Endothelial cell of umbilical vein (primary cell): ENCODE data around the gene STIMATE. TPM values are rescaled to one million over a fixed set of nuclear protein-coding genes. Genes with fewer than 3 reads are reported as not detected.

Experiments
- BruUV-seq: library from RNA; stranded (reverse); fragments of 400-500 nt; replicated peaks from 2 replicates; lab custom pipeline; 2021; lab: Mats Ljungman, UMichigan
- CTCF ChIA-PET: fragments of 300-600, 350-600 bp; sonication (Branson Sonifier 250); formaldehyde crosslinking; loops from one replicate; lab custom pipeline; 2021; ENCODE audit warnings: antibody characterized with exemption, inconsistent platforms; lab: Charles Lee
- POLR2A ChIA-PET: fragments of 300-600, 350-600 bp; sonication (Branson Sonifier 250); formaldehyde crosslinking; loops from one replicate; lab custom pipeline; 2021; ENCODE audit warnings: antibody characterized with exemption, inconsistent platforms; lab: Charles Lee
- DNase-seq: peaks from one replicate; pipeline ENCODE4 v3.0.0-alpha.2; 2011; ENCODE audit warnings: low read depth, low spot score
- FAIRE-seq: peaks from 2 replicates; lab custom pipeline; 2011; peaks lifted over from hg19 to GRCh38; lab: Jason Lieb, UNC
- H2AFZ ChIP-seq: 2 replicates; pipeline ENCODE4 v1.6.0; 2012; ENCODE audit warnings: low read depth, low read length, control low read depth, inconsistent platforms
- H3K27ac ChIP-seq: 2 replicates; pipeline ENCODE4 v1.5.1; 2011; ENCODE audit warnings: low read depth, mild to moderate bottlenecking, control low read depth, low read length, moderate library complexity; ENCODE audit not compliant: insufficient read depth
- H3K27me3 ChIP-seq, 2 experiments: 2 replicates each; pipeline versions ENCODE4 v1.6.0 to v1.6.1; 2011; ENCODE audit warnings: low read length in 2 of 2, mixed read lengths in 1 of 2; ENCODE audit not compliant: control insufficient read depth in 2 of 2, insufficient read depth in 2 of 2
- H3K36me3 ChIP-seq, 2 experiments: 2 replicates in 1 of 2; 3 replicates in 1 of 2; pipeline ENCODE4 v1.5.1; 2011; ENCODE audit warnings: low read length in 2 of 2, mild to moderate bottlenecking in 1 of 2, moderate library complexity in 1 of 2; ENCODE audit not compliant: control insufficient read depth in 2 of 2, insufficient read depth in 2 of 2; ENCODE audit errors: extremely low read depth in 1 of 2
- H3K4me1 ChIP-seq: 3 replicates; pipeline ENCODE4 v1.5.1; 2011; ENCODE audit warnings: mild to moderate bottlenecking, low read length; ENCODE audit not compliant: control insufficient read depth, insufficient read depth; ENCODE audit errors: extremely low read depth
- H3K4me2 ChIP-seq: 2 replicates; pipeline ENCODE4 v1.6.1; 2011; ENCODE audit warnings: low read length, control low read depth, mixed read lengths; ENCODE audit not compliant: insufficient read depth
- H3K4me3 ChIP-seq, 3 experiments: fragments of 200-600 bp in 1 of 3; sonication (generic), shearing (Covaris generic) in 1 of 3; replicated peaks in 1 of 3; 2 replicates each; pipeline ENCODE4 v1.5.1; 2011 to 2016; ENCODE audit warnings: control low read depth in 3 of 3, low read length in 3 of 3, mild to moderate bottlenecking in 2 of 3, inconsistent platforms in 1 of 3, low read depth in 1 of 3, moderate library complexity in 1 of 3; ENCODE audit not compliant: insufficient read depth in 1 of 3
- H3K79me2 ChIP-seq: 2 replicates; pipeline ENCODE4 v1.6.0; 2012; ENCODE audit warnings: low read length, inconsistent platforms; ENCODE audit not compliant: control insufficient read depth, insufficient read depth
- H3K9ac ChIP-seq: replicated peaks from 2 replicates; pipeline ENCODE3; 2011; ENCODE audit warnings: low read length, control low read depth; ENCODE audit not compliant: insufficient read depth; ENCODE audit errors: extremely low read depth
- H3K9me1 ChIP-seq: replicated peaks from 3 replicates; pipeline ENCODE4 v1.6.0; 2011; ENCODE audit warnings: mild to moderate bottlenecking, low read length; ENCODE audit not compliant: control insufficient read depth, insufficient read depth; ENCODE audit errors: extremely low read depth
- H3K9me3 ChIP-seq: replicated peaks from 2 replicates; pipeline ENCODE4 v1.5.1; 2012; ENCODE audit warnings: low read length, inconsistent platforms; ENCODE audit not compliant: control insufficient read depth, insufficient read depth
- H4K20me1 ChIP-seq: replicated peaks from 2 replicates; pipeline ENCODE3; 2011; ENCODE audit warnings: mild to moderate bottlenecking, low read length; ENCODE audit not compliant: control insufficient read depth, insufficient read depth; ENCODE audit errors: extremely low read depth
- EZH2 ChIP-seq: IDR thresholded peaks from 2 replicates; pipeline ENCODE4 v1.6.1; 2012; ENCODE audit warnings: borderline replicate concordance, low read depth, mild to moderate bottlenecking, moderate library complexity, low read length, inconsistent platforms; ENCODE audit not compliant: severe bottlenecking
- FOS ChIP-seq: IDR thresholded peaks from 2 replicates; pipeline ENCODE4 v1.6.1; 2011; ENCODE audit warnings: mild to moderate bottlenecking, low read length, moderate library complexity, borderline replicate concordance; ENCODE audit not compliant: insufficient read depth
- GATA2 ChIP-seq: IDR thresholded peaks from 2 replicates; pipeline ENCODE4 v1.7.0; 2011; ENCODE audit warnings: low read depth, mild to moderate bottlenecking, moderate library complexity, mixed read lengths, low read length; ENCODE audit not compliant: insufficient read length, insufficient read depth
- JUN ChIP-seq: IDR thresholded peaks from 2 replicates; pipeline ENCODE4 v1.6.1; 2011; ENCODE audit warnings: borderline replicate concordance, low read depth; ENCODE audit not compliant: insufficient read length, insufficient read depth
- MYC ChIP-seq: IDR thresholded peaks from one replicate; pipeline ENCODE4 v1.6.1; 2011; ENCODE audit warnings: mild to moderate bottlenecking, low read depth, low read length
- POLR2A ChIP-seq: IDR thresholded peaks from 2 replicates; pipeline ENCODE4 v1.6.1; 2012; ENCODE audit warnings: low read depth, mild to moderate bottlenecking, control low read depth, low read length
- POLR2AphosphoS5 ChIP-seq: IDR thresholded peaks from 2 replicates; pipeline ENCODE4 v1.6.1; 2012; ENCODE audit warnings: low read depth, mild to moderate bottlenecking, control low read depth, low read length, moderate library complexity; ENCODE audit not compliant: insufficient read depth
- dilution Hi-C: fragments of 300-500 bp; cut with MboI; formaldehyde crosslinking; loops from one replicate; pipeline ENCODE4 v1.15.0; 2019; ENCODE audit warnings: low sequenced_read_pairs; ENCODE audit not compliant: extremely low pct_ligation_motif_present
- intact Hi-C: fragments of 100-400 bp; cut with micrococcal nuclease; formaldehyde crosslinking; loops from one replicate; pipeline ENCODE4 v1.10.0; 2022
- polyA plus RNA-seq, 4 experiments: library from polyadenylated mRNA; depleted of rRNA in 3 of 4; stranded (reverse) in 3 of 4; unstranded in 1 of 4; fragments of >200 nt; gene quantifications; 2 replicates each; pipeline versions ENCODE4 v1.2.1 to v1.2.3, GENCODE V29; 2011 to 2012; ENCODE audit warnings: missing spikeins in 1 of 4
- total RNA-seq: library from RNA; stranded (reverse); gene quantifications from 2 replicates; pipeline ENCODE4 v1.2.3, GENCODE V29; 2021
- TF ChIP-seq, protein P1 (sequence below), 2 donors: IDR thresholded peaks; 1 replicate in 1 of 2; 2 replicates in 1 of 2; pipeline ENCODE4 v1.5.1; 2011; ENCODE audit warnings: low read length in 2 of 2, mild to moderate bottlenecking in 2 of 2, moderate library complexity in 2 of 2, control low read depth in 1 of 2, inconsistent platforms in 1 of 2, low read depth in 1 of 2; ENCODE audit not compliant: insufficient read depth in 1 of 2; ENCODE audit errors: extremely low read depth in 1 of 2
- TF ChIP-seq, protein P2 (sequence below): IDR thresholded peaks from 2 replicates; pipeline ENCODE4 v1.6.1; 2011; ENCODE audit not compliant: insufficient read depth, insufficient read length

Gene STIMATE
- total and polyA plus RNA-seq, 2 donors (not counting 3 experiments of a cell fraction or from before 2014, with no cell fraction given), result 18.2 to 24.0 TPM

DNA sequence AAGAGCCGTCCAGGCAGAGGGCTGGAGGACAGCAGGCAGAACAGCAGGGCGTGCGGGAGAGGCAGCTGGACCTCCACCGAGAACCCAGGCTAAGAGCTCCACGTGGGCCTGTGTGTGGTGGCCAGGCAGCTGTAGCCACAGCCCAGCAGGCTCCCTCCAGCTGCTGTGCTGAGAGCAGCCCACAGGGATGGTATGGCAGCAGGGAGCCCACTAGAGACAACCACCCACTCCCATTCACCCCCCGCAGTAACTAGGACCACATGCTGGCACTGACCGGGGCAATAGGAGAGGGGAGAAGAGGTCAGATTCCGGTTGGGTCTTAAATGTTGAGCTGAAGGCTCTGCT is 37.0 kb downstream of the STIMATE start:
- POLR2A ChIA-PET, result no interaction called here
- FAIRE-seq (no peak), DNase-seq (no peak)
- Histone ChIP-seq H2AFZ (no peak overlapping the region), H3K9me3 (no peaks in the 10 kb centered on the region), H3K27ac (no peak overlapping the region), H3K4me1 (no peaks in the 10 kb centered on the region), H4K20me1 (no peaks in the 10 kb centered on the region), H3K4me2 (no peak overlapping the region), H3K79me2 (no peaks in the 10 kb centered on the region), H3K36me3 (no peaks in the 10 kb centered on the region), H3K9ac (no peak overlapping the region), H3K4me3 (no peak overlapping the region), H3K27me3 (no peaks in the 10 kb centered on the region), H3K9me1 (no peaks in the 10 kb centered on the region)
- no TSS peak for BruUV-seq
- intact Hi-C loops (no loop called here), dilution Hi-C loops (no loop called here)
- CTCF ChIA-PET, result interaction anchor here (1.0 to 1.7 kb wide), 2 partner anchors 10 to 254 kb away, joined by 3 to 7 read pairs; no protein-coding TSS in a partner anchor
- no peak for TF ChIP-seq POLR2AphosphoS5
- no peak for TF ChIP-seq MYC
- no peak for TF ChIP-seq POLR2A
- TF ChIP-seq JUN, result no peak
- TF ChIP-seq FOS, result no peak
- TF ChIP-seq GATA2, result no peak
- TF ChIP-seq, protein P1, sequence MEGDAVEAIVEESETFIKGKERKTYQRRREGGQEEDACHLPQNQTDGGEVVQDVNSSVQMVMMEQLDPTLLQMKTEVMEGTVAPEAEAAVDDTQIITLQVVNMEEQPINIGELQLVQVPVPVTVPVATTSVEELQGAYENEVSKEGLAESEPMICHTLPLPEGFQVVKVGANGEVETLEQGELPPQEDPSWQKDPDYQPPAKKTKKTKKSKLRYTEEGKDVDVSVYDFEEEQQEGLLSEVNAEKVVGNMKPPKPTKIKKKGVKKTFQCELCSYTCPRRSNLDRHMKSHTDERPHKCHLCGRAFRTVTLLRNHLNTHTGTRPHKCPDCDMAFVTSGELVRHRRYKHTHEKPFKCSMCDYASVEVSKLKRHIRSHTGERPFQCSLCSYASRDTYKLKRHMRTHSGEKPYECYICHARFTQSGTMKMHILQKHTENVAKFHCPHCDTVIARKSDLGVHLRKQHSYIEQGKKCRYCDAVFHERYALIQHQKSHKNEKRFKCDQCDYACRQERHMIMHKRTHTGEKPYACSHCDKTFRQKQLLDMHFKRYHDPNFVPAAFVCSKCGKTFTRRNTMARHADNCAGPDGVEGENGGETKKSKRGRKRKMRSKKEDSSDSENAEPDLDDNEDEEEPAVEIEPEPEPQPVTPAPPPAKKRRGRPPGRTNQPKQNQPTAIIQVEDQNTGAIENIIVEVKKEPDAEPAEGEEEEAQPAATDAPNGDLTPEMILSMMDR (IDR thresholded peaks at IDR 0.05; ENCODE audit: extremely low read depth in 1 of 2, insufficient read depth in 1 of 2, low read depth in 1 of 2, low read length in 2 of 2), result no peak
- TF ChIP-seq, protein P2, sequence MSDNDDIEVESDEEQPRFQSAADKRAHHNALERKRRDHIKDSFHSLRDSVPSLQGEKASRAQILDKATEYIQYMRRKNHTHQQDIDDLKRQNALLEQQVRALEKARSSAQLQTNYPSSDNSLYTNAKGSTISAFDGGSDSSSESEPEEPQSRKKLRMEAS, result no peak
- TF ChIP-seq EZH2, result no peak
